ENCODE measurements around the gene FAM227B. TPM values are rescaled to one million over a fixed set of nuclear protein-coding genes. Genes with fewer than 3 reads are reported as not detected.
"Not testable (repeated sequence)": the region's sequence is repeated elsewhere in the genome, so short reads cannot be mapped to it uniquely, and the experiment has no call there.

Gene FAM227B
- total RNA-seq, 2 donors from 2014 or later: 2.1 to 3.8 TPM

GRCh38 chr15:49427372-49427771, 193.2 kb downstream of the FAM227B start:
- no peaks in the 10 kb centered on the region for H3K4me1 Mint-ChIP-seq
- H3K4me3 Mint-ChIP-seq: no peak overlapping the region
- no peak overlapping the region for H3K27ac Mint-ChIP-seq
- no peak for ATAC-seq (replicated peaks)
- H3K9me3 Mint-ChIP-seq: no peaks in the 10 kb centered on the region
- H3K36me3 Mint-ChIP-seq (ENCODE audit: low read depth): no peaks in the 10 kb centered on the region
- H3K27me3 Mint-ChIP-seq: peaks cover 6% of the 10 kb centered on the region

- no peak overlapping the region for H3K27ac Mint-ChIP-seq
- ATAC-seq (replicated peaks): no peak
- no peaks in the 10 kb centered on the region for H3K9me3 Mint-ChIP-seq
- H3K4me1 Mint-ChIP-seq: no peaks in the 10 kb centered on the region
- H3K4me3 Mint-ChIP-seq: no peak overlapping the region
- H3K36me3 Mint-ChIP-seq (ENCODE audit: low read depth): no peaks in the 10 kb centered on the region
- H3K27me3 Mint-ChIP-seq: no peaks in the 10 kb centered on the region
Measured at GRCh38 chr15:49424954-49425353, 195.7 kb downstream of the FAM227B start.

DNA sequence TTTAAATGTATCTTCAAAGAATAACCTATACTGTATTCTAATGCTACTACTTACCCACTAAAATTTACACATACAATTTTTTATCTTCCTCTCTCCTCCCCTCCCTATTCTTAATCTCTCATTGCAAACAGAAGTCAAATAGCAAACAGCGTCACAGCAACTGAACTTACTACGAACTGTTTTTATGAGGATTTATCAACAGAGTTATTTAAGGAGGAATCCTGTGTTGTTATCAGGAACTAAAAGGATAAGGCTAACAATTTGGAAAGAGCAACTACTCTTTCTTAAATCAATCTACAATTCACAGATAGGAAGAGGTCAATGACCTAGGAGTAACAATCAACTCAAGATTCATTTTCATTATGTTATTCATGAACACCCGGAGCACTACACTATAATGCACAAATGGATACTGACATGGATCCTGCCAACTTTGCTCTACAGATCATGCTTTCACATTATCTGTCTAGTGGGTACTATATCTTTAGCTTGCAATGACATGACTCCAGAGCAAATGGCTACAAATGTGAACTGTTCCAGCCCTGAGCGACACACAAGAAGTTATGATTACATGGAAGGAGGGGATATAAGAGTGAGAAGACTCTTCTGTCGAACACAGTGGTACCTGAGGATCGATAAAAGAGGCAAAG, 196.6 kb downstream of the FAM227B start:
- Mint-ChIP-seq H3K9me3 (no peaks in the 10 kb centered on the region), H3K27ac (no peak overlapping the region)

GRCh38 chr15:49423021-49423420, 197.6 kb downstream of the FAM227B start, which contains the start of gene FGF7:
TSS of gene FGF7 (plus strand) at chr15:49423242. CDS start at chr15:49424298, 1,056 bp downstream.
- peak within 1 kb of the TSS; percentile 22 for H3K4me3 Mint-ChIP-seq
- ATAC-seq (replicated peaks): no peak
- peaks cover 4% of the 10 kb centered on the region for H3K27me3 Mint-ChIP-seq
- H3K4me1 Mint-ChIP-seq: no peaks in the 10 kb centered on the region
- no peak within 1 kb of the TSS for H3K27ac Mint-ChIP-seq
- no peaks in the 10 kb centered on the region for H3K36me3 Mint-ChIP-seq (ENCODE audit: low read depth)
- no peaks in the 10 kb centered on the region for H3K9me3 Mint-ChIP-seq

More for the DNA sequence above, 196.6 kb downstream of the FAM227B start:
- no peaks in the 10 kb centered on the region for H3K4me1 Mint-ChIP-seq
- H3K4me3 Mint-ChIP-seq: no peak overlapping the region
- no peaks in the 10 kb centered on the region for H3K27me3 Mint-ChIP-seq
- H3K36me3 Mint-ChIP-seq (ENCODE audit: low read depth): no peaks in the 10 kb centered on the region
- ATAC-seq (replicated peaks): no peak

GRCh38 chr15:49421991-49422390, 198.6 kb downstream of the FAM227B start:
- Mint-ChIP-seq H3K4me1 (no peaks in the 10 kb centered on the region), H3K4me3 (peak overlapping the region; percentile 22), H3K9me3 (no peaks in the 10 kb centered on the region), H3K36me3 (ENCODE audit: low read depth) (no peaks in the 10 kb centered on the region), H3K27me3 (peaks cover 8% of the 10 kb centered on the region), H3K27ac (peak overlapping the region; percentile 13)
- ATAC-seq (replicated peaks): peak; percentile 45

GRCh38 chr15:49418811-49419210, 201.8 kb downstream of the FAM227B start:
- H3K27ac Mint-ChIP-seq: no peak overlapping the region
- H3K4me1 Mint-ChIP-seq: no peaks in the 10 kb centered on the region
- H3K4me3 Mint-ChIP-seq: no peak overlapping the region
- H3K9me3 Mint-ChIP-seq: no peaks in the 10 kb centered on the region
- ATAC-seq (replicated peaks): no peak
- no peaks in the 10 kb centered on the region for H3K36me3 Mint-ChIP-seq (ENCODE audit: low read depth)
- peaks cover 26% of the 10 kb centered on the region for H3K27me3 Mint-ChIP-seq

- Mint-ChIP-seq H3K4me1 (no peaks in the 10 kb centered on the region), H3K36me3 (ENCODE audit: low read depth) (no peaks in the 10 kb centered on the region), H3K4me3 (no peak overlapping the region), H3K27me3 (peaks cover 38% of the 10 kb centered on the region), H3K9me3 (no peaks in the 10 kb centered on the region), H3K27ac (no peak overlapping the region)
- no peak for ATAC-seq (replicated peaks)
Measured at GRCh38 chr15:49415638-49416037, 205.0 kb downstream of the FAM227B start.

- no peaks in the 10 kb centered on the region for H3K9me3 Mint-ChIP-seq
- peaks cover 42% of the 10 kb centered on the region for H3K27me3 Mint-ChIP-seq
- H3K4me3 Mint-ChIP-seq: no peak overlapping the region
- H3K27ac Mint-ChIP-seq: no peak overlapping the region
- H3K36me3 Mint-ChIP-seq (ENCODE audit: low read depth): no peaks in the 10 kb centered on the region
- H3K4me1 Mint-ChIP-seq: no peaks in the 10 kb centered on the region
- no peak for ATAC-seq (replicated peaks)
Measured at GRCh38 chr15:49415149-49415548, 205.5 kb downstream of the FAM227B start.

DNA sequence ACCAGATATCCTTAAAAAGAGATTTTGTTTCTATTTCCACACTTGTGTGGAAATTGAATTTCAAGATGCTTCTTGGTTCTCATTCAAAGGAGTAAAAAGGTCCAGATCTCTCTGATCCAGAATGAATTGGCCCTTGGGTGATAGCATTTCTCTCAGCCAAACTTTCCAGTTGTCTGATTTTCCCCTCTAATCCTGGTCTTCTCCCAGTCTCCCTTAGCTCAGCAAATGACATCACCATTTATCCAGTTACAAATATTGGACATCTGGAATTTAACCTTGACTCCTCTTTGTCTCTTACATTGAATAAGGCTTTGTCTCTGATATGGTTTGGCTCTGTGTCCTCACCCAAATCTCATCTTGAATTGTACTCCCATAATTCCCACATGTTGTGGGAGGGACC, 207.8 kb downstream of the FAM227B start:
- H3K27ac Mint-ChIP-seq: no peak overlapping the region
- ATAC-seq (replicated peaks): no peak
- no peaks in the 10 kb centered on the region for H3K4me1 Mint-ChIP-seq
- no peaks in the 10 kb centered on the region for H3K9me3 Mint-ChIP-seq
- no peaks in the 10 kb centered on the region for H3K36me3 Mint-ChIP-seq (ENCODE audit: low read depth)
- peaks cover 49% of the 10 kb centered on the region for H3K27me3 Mint-ChIP-seq
- H3K4me3 Mint-ChIP-seq: no peak overlapping the region

- Mint-ChIP-seq H3K36me3 (ENCODE audit: low read depth) (no peaks in the 10 kb centered on the region), H3K27ac (no peak overlapping the region), H3K4me1 (no peaks in the 10 kb centered on the region), H3K27me3 (peaks cover 40% of the 10 kb centered on the region), H3K4me3 (no peak overlapping the region), H3K9me3 (no peaks in the 10 kb centered on the region)
- ATAC-seq (replicated peaks): no peak
Measured at GRCh38 chr15:49410641-49411040, 210.0 kb downstream of the FAM227B start.

DNA sequence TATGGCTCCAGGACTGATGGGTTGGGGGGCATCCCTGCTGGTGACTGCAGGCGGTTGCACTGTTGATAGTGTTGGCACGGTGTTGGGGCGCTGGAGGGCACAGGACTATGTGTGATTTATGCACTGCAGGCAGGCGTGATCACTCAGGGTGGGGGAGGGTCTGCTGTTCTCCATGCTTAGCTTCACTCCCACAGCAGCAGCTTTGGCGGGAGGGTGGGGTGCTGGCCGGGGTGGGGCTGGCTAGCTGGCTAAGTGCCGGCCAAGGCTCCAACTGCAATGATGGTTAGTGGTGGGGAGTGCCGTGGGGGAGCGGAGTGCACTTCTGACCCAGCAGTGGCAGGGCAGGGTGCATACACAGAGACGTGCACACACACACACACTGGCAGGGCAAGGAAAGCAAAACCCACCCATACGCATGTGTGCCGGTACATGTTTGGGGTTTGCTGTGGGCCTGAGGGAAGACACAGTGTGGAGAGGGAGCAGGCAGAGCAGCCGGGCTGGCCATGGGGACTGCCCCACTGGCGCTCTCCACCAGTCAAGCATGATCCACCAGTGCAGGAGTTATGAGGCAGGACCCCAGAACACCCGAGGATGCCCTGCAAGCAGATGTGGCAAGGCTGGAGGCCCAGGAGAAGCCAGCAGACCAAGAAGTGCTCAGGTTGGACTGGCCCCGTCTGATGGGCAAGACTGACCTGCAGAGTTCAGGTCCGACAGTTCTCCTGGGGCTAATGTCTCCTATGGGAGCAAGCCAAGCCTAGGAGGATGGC, 214.1 kb downstream of the FAM227B start:
- ATAC-seq (replicated peaks): no peak
- Mint-ChIP-seq H3K27me3 (peaks cover 22% of the 10 kb centered on the region), H3K36me3 (ENCODE audit: low read depth) (no peaks in the 10 kb centered on the region), H3K4me3 (no peak overlapping the region), H3K4me1 (no peaks in the 10 kb centered on the region), H3K9me3 (no peaks in the 10 kb centered on the region), H3K27ac (no peak overlapping the region)

DNA sequence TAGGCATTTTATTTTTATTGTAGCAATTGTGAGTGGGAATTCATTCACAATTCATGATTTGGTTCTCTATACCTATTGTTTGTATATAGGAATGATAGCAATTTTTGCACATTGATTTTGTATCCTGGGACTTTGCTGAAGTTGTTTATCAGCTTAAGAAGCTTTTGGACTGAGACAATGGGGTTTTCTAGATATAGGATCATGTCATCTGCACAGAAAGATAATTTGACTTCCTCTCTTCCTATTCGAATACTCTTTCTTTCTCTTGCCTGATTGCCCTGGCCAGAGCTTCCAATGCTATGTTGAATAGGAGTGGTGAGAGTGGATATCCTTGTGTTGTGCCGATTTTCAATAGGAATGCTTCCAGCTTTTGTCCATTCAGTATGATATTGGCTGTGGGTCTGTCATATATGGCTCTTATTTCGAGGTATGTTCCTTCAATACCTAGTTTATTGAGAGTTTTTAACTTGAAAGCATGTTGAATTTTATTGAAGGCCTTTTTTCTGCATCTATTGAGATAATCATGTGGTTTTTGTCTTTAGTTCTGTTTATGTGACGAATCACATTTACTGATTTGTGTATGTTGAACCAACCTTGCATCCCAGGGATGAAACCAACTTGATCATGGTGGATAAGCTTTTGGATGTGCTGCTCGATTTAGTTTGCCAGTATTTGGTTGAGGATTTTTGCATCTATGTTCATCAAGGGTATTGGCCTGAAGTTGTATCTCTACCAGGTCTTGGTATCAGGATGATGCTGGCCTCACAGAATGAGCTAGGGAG, 217.9 kb downstream of the FAM227B start:
- H3K9me3 Mint-ChIP-seq; H3K4me1 Mint-ChIP-seq; H3K4me3 Mint-ChIP-seq; ATAC-seq (replicated peaks); H3K27ac Mint-ChIP-seq; H3K36me3 Mint-ChIP-seq (ENCODE audit: low read depth); H3K27me3 Mint-ChIP-seq: not testable (repeated sequence)

DNA sequence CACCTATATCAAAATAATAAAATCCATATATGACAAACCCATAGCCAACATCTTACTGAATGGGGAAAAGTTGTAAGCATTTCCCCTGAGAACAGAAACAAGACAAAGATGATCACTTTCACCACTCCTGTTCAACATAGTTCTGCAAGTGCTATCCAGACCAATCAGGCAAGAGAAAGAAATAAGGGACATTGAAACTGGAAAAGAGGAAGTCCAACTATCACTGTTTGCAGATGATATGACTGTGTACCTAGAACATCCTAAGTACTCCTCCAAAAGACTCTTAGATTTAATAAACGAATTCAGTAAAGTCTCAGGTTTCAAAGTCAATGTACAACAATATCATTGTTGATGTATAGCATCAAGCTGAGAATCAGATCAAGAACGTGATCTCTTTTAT, 233.1 kb downstream of the FAM227B start:
- H3K4me1 Mint-ChIP-seq: no peaks in the 10 kb centered on the region
- peaks cover 14% of the 10 kb centered on the region for H3K27me3 Mint-ChIP-seq
- H3K36me3 Mint-ChIP-seq (ENCODE audit: low read depth): no peaks in the 10 kb centered on the region
- H3K4me3 Mint-ChIP-seq: no peak overlapping the region
- no peak overlapping the region for H3K27ac Mint-ChIP-seq
- no peak for ATAC-seq (replicated peaks)
- peaks cover 10% of the 10 kb centered on the region for H3K9me3 Mint-ChIP-seq

DNA sequence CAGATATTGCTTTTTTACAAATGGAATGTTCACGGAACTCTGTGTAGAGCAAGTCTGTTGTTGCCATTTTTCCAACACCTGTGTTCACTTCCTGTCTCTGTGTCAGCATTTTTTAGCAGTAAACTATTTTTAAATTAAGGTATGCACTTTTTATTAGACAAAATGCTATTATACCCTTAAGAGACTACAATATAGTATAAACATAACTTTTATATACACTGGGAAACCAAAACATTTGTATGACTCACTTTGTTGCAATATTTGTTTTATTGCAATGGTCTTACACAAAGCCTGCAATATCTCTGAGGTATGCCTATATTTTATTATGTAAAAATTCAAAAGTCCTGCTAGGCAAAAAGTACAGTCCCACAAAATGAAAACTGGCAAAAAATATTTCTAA, 237.4 kb downstream of the FAM227B start:
- Mint-ChIP-seq H3K9me3 (peaks cover 7% of the 10 kb centered on the region), H3K36me3 (ENCODE audit: low read depth) (no peaks in the 10 kb centered on the region), H3K4me1 (no peaks in the 10 kb centered on the region), H3K4me3 (no peak overlapping the region), H3K27me3 (peaks cover 9% of the 10 kb centered on the region), H3K27ac (no peak overlapping the region)
- ATAC-seq (replicated peaks): no peak

DNA sequence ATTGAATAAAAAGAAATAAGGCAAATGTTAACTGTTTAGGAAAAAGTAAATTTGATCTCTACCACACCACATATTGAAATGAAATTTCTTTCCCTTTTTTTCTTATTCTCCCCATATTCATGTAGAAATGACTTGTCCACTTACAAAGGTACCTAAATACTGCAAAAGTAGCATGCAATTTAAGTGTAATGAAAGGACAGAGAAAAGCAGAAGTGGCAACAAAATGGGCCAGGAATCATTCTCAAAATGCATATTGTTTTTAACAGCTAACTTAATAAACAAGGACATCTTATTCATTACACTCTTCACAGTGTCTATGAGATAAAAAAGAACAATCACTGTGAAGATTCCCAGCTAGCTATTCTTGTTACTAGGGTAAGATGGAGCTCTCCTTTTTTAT, 238.2 kb downstream of the FAM227B start:
- Mint-ChIP-seq H3K27me3 (peaks cover 7% of the 10 kb centered on the region), H3K36me3 (ENCODE audit: low read depth) (no peaks in the 10 kb centered on the region), H3K4me3 (no peak overlapping the region), H3K27ac (no peak overlapping the region), H3K4me1 (no peaks in the 10 kb centered on the region), H3K9me3 (peaks cover 6% of the 10 kb centered on the region)
- ATAC-seq (replicated peaks): no peak

Measured in activated T-helper 17 cell treated with anti-CD3 and anti-CD28 coated beads, Interleukin-2, amount 50 U/mL, for 72 hours (primary cell).